Measurements from ENCODE around the gene ZDHHC12.

The ZDHHC12 gene

GRCh38 chr9:128753627-128754026 lies 29.7 kb upstream of the ZDHHC12 start:
- Histone ChIP-seq H3K4me1 (ENCODE audit: control insufficient read depth, low read depth, low read length) (no peaks in the 10 kb centered on the region), H3K9me3 (ENCODE audit: control insufficient read depth, low read depth, low read length) (no peaks in the 10 kb centered on the region), H3K27ac (ENCODE audit: low read length) (no peak overlapping the region), H3K4me3 (ENCODE audit: low read length) (no peak overlapping the region), H3K9ac (ENCODE audit: low read length) (no peak overlapping the region), H3K36me3 (ENCODE audit: control insufficient read depth, low read depth, low read length) (peaks cover 3% of the 10 kb centered on the region), H3K27me3 (ENCODE audit: control insufficient read depth, insufficient read depth, low read length) (no peaks in the 10 kb centered on the region)

- no peak overlapping the region for H3K27ac ChIP-seq (ENCODE audit: low read length)
- H3K4me3 ChIP-seq (ENCODE audit: low read length): no peak overlapping the region
- H3K9ac ChIP-seq (ENCODE audit: low read length): no peak overlapping the region
- no peaks in the 10 kb centered on the region for H3K4me1 ChIP-seq (ENCODE audit: control insufficient read depth, low read depth, low read length)
- peaks cover 3% of the 10 kb centered on the region for H3K36me3 ChIP-seq (ENCODE audit: control insufficient read depth, low read depth, low read length)
- H3K27me3 ChIP-seq (ENCODE audit: control insufficient read depth, insufficient read depth, low read length): no peaks in the 10 kb centered on the region
- H3K9me3 ChIP-seq (ENCODE audit: control insufficient read depth, low read depth, low read length): no peaks in the 10 kb centered on the region
Observed at GRCh38 chr9:128750926-128751595, 27.1 kb upstream of the ZDHHC12 start.

GRCh38 chr9:128747241-128747640 lies 23.3 kb upstream of the ZDHHC12 start:
- Histone ChIP-seq H3K4me3 (ENCODE audit: low read length) (no peak overlapping the region), H3K27me3 (ENCODE audit: control insufficient read depth, insufficient read depth, low read length) (no peaks in the 10 kb centered on the region), H3K9ac (ENCODE audit: low read length) (no peak overlapping the region), H3K4me1 (ENCODE audit: control insufficient read depth, low read depth, low read length) (no peaks in the 10 kb centered on the region), H3K27ac (ENCODE audit: low read length) (no peak overlapping the region), H3K36me3 (ENCODE audit: control insufficient read depth, low read depth, low read length) (no peaks in the 10 kb centered on the region), H3K9me3 (ENCODE audit: control insufficient read depth, low read depth, low read length) (no peaks in the 10 kb centered on the region)

GRCh38 chr9:128743421-128743820 lies 19.5 kb upstream of the ZDHHC12 start:
- Histone ChIP-seq H3K4me1 (ENCODE audit: control insufficient read depth, low read depth, low read length) (no peaks in the 10 kb centered on the region), H3K9me3 (ENCODE audit: control insufficient read depth, low read depth, low read length) (no peaks in the 10 kb centered on the region), H3K27me3 (ENCODE audit: control insufficient read depth, insufficient read depth, low read length) (no peaks in the 10 kb centered on the region), H3K9ac (ENCODE audit: low read length) (no peak overlapping the region), H3K27ac (ENCODE audit: low read length) (no peak overlapping the region), H3K4me3 (ENCODE audit: low read length) (no peak overlapping the region), H3K36me3 (ENCODE audit: control insufficient read depth, low read depth, low read length) (no peaks in the 10 kb centered on the region)

GRCh38 chr9:128742401-128742800 lies 18.5 kb upstream of the ZDHHC12 start:
- Histone ChIP-seq H3K4me3 (ENCODE audit: low read length) (no peak overlapping the region), H3K36me3 (ENCODE audit: control insufficient read depth, low read depth, low read length) (no peaks in the 10 kb centered on the region), H3K9me3 (ENCODE audit: control insufficient read depth, low read depth, low read length) (no peaks in the 10 kb centered on the region), H3K4me1 (ENCODE audit: control insufficient read depth, low read depth, low read length) (no peaks in the 10 kb centered on the region), H3K27ac (ENCODE audit: low read length) (no peak overlapping the region), H3K27me3 (ENCODE audit: control insufficient read depth, insufficient read depth, low read length) (no peaks in the 10 kb centered on the region), H3K9ac (ENCODE audit: low read length) (no peak overlapping the region)

GRCh38 chr9:128735373-128735772 lies 11.4 kb upstream of the ZDHHC12 start:
- Histone ChIP-seq H3K27me3 (ENCODE audit: control insufficient read depth, insufficient read depth, low read length) (no peaks in the 10 kb centered on the region), H3K9me3 (ENCODE audit: control insufficient read depth, low read depth, low read length) (no peaks in the 10 kb centered on the region), H3K27ac (ENCODE audit: low read length) (no peak overlapping the region), H3K9ac (ENCODE audit: low read length) (no peak overlapping the region), H3K4me1 (ENCODE audit: control insufficient read depth, low read depth, low read length) (no peaks in the 10 kb centered on the region), H3K36me3 (ENCODE audit: control insufficient read depth, low read depth, low read length) (no peaks in the 10 kb centered on the region), H3K4me3 (ENCODE audit: low read length) (no peak overlapping the region)

GRCh38 chr9:128733256-128733655 lies 9.3 kb upstream of the ZDHHC12 start:
- Histone ChIP-seq H3K27ac (ENCODE audit: low read length) (no peak overlapping the region), H3K9ac (ENCODE audit: low read length) (no peak overlapping the region), H3K4me1 (ENCODE audit: control insufficient read depth, low read depth, low read length) (no peaks in the 10 kb centered on the region), H3K4me3 (ENCODE audit: low read length) (no peak overlapping the region), H3K36me3 (ENCODE audit: control insufficient read depth, low read depth, low read length) (no peaks in the 10 kb centered on the region), H3K27me3 (ENCODE audit: control insufficient read depth, insufficient read depth, low read length) (no peaks in the 10 kb centered on the region), H3K9me3 (ENCODE audit: control insufficient read depth, low read depth, low read length) (no peaks in the 10 kb centered on the region)

GRCh38 chr9:128732576-128732975 lies 8.6 kb upstream of the ZDHHC12 start:
- Histone ChIP-seq H3K27ac (ENCODE audit: low read length) (no peak overlapping the region), H3K9ac (ENCODE audit: low read length) (no peak overlapping the region)

GRCh38 chr9:128731691-128732090 lies 7.8 kb upstream of the ZDHHC12 start:
- no peaks in the 10 kb centered on the region for H3K27me3 ChIP-seq (ENCODE audit: control insufficient read depth, insufficient read depth, low read length)
- no peak overlapping the region for H3K9ac ChIP-seq (ENCODE audit: low read length)
- no peaks in the 10 kb centered on the region for H3K4me1 ChIP-seq (ENCODE audit: control insufficient read depth, low read depth, low read length)
- no peak overlapping the region for H3K27ac ChIP-seq (ENCODE audit: low read length)
- no peak overlapping the region for H3K4me3 ChIP-seq (ENCODE audit: low read length)
- H3K9me3 ChIP-seq (ENCODE audit: control insufficient read depth, low read depth, low read length): no peaks in the 10 kb centered on the region
- no peaks in the 10 kb centered on the region for H3K36me3 ChIP-seq (ENCODE audit: control insufficient read depth, low read depth, low read length)

More at GRCh38 chr9:128732576-128732975, 8.6 kb upstream of the ZDHHC12 start:
- no peaks in the 10 kb centered on the region for H3K27me3 ChIP-seq (ENCODE audit: control insufficient read depth, insufficient read depth, low read length)
- no peaks in the 10 kb centered on the region for H3K9me3 ChIP-seq (ENCODE audit: control insufficient read depth, low read depth, low read length)
- no peak overlapping the region for H3K4me3 ChIP-seq (ENCODE audit: low read length)
- no peaks in the 10 kb centered on the region for H3K36me3 ChIP-seq (ENCODE audit: control insufficient read depth, low read depth, low read length)
- no peaks in the 10 kb centered on the region for H3K4me1 ChIP-seq (ENCODE audit: control insufficient read depth, low read depth, low read length)

- no peaks in the 10 kb centered on the region for H3K27me3 ChIP-seq (ENCODE audit: control insufficient read depth, insufficient read depth, low read length)
Observed at GRCh38 chr9:128731093-128731492, 7.2 kb upstream of the ZDHHC12 start.

GRCh38 chr9:128729766-128730517 lies 6.0 kb upstream of the ZDHHC12 start:
- H3K9me3 ChIP-seq (ENCODE audit: control insufficient read depth, low read depth, low read length): no peaks in the 10 kb centered on the region
- no peaks in the 10 kb centered on the region for H3K4me1 ChIP-seq (ENCODE audit: control insufficient read depth, low read depth, low read length)
- no peaks in the 10 kb centered on the region for H3K27me3 ChIP-seq (ENCODE audit: control insufficient read depth, insufficient read depth, low read length)
- no peak overlapping the region for H3K9ac ChIP-seq (ENCODE audit: low read length)
- H3K36me3 ChIP-seq (ENCODE audit: control insufficient read depth, low read depth, low read length): no peaks in the 10 kb centered on the region
- no peak overlapping the region for H3K4me3 ChIP-seq (ENCODE audit: low read length)
- H3K27ac ChIP-seq (ENCODE audit: low read length): no peak overlapping the region

More at GRCh38 chr9:128731093-128731492, 7.2 kb upstream of the ZDHHC12 start:
- H3K4me1 ChIP-seq (ENCODE audit: control insufficient read depth, low read depth, low read length): no peaks in the 10 kb centered on the region
- no peaks in the 10 kb centered on the region for H3K36me3 ChIP-seq (ENCODE audit: control insufficient read depth, low read depth, low read length)
- H3K9me3 ChIP-seq (ENCODE audit: control insufficient read depth, low read depth, low read length): no peaks in the 10 kb centered on the region
- H3K4me3 ChIP-seq (ENCODE audit: low read length): no peak overlapping the region
- H3K27ac ChIP-seq (ENCODE audit: low read length): no peak overlapping the region
- no peak overlapping the region for H3K9ac ChIP-seq (ENCODE audit: low read length)

- H3K4me1 ChIP-seq (ENCODE audit: control insufficient read depth, low read depth, low read length): no peaks in the 10 kb centered on the region
- no peaks in the 10 kb centered on the region for H3K36me3 ChIP-seq (ENCODE audit: control insufficient read depth, low read depth, low read length)
- H3K4me3 ChIP-seq (ENCODE audit: low read length): no peak overlapping the region
- H3K9me3 ChIP-seq (ENCODE audit: control insufficient read depth, low read depth, low read length): no peaks in the 10 kb centered on the region
- H3K27me3 ChIP-seq (ENCODE audit: control insufficient read depth, insufficient read depth, low read length): no peaks in the 10 kb centered on the region
- H3K27ac ChIP-seq (ENCODE audit: low read length): no peak overlapping the region
- H3K9ac ChIP-seq (ENCODE audit: low read length): no peak overlapping the region
Observed at GRCh38 chr9:128729302-128729701, 5.4 kb upstream of the ZDHHC12 start.

Measured in iPS-18a (cell line).